SKM-1 (cell line): ENCODE results near the gene ICE1.
"Not testable (repeated sequence)": the region's sequence is repeated elsewhere in the genome, so short reads cannot be mapped to it uniquely, and the experiment has no call there.

Experiments used
- DNase-seq: peaks from one replicate; lab custom pipeline; 2025; ENCODE audit not compliant: unreplicated experiment; lab: John Stamatoyannopoulos, UW

Gene ICE1

GRCh38 chr5:5432020-5432707 lies 9.7 kb downstream of the ICE1 start:
- DNase-seq, result no peak

GRCh38 chr5:5436203-5436760 lies 13.8 kb downstream of the ICE1 start:
- no peak for DNase-seq

- no peak for DNase-seq
Observed at GRCh38 chr5:5437227-5438172, 15.0 kb downstream of the ICE1 start.

GRCh38 chr5:5451863-5452262 lies 29.4 kb downstream of the ICE1 start:
- DNase-seq, result no peak

GRCh38 chr5:5453131-5453530 lies 30.7 kb downstream of the ICE1 start:
- DNase-seq, result no peak

GRCh38 chr5:5454391-5454790 lies 31.9 kb downstream of the ICE1 start:
- no peak for DNase-seq

GRCh38 chr5:5456858-5457257 lies 34.4 kb downstream of the ICE1 start:
- DNase-seq, result no peak

GRCh38 chr5:5460311-5460710 lies 37.8 kb downstream of the ICE1 start:
- no peak for DNase-seq

- no peak for DNase-seq
Observed at GRCh38 chr5:5461012-5461411, 38.5 kb downstream of the ICE1 start.

- DNase-seq, result no peak
Observed at GRCh38 chr5:5464036-5464715, 41.7 kb downstream of the ICE1 start.

- no peak for DNase-seq
Observed at GRCh38 chr5:5466227-5466626, 43.8 kb downstream of the ICE1 start.

- DNase-seq, result no peak
Observed at GRCh38 chr5:5467737-5468136, 45.3 kb downstream of the ICE1 start.

- no peak for DNase-seq
Observed at GRCh38 chr5:5470933-5471332, 48.5 kb downstream of the ICE1 start.

- DNase-seq, result no peak
Observed at GRCh38 chr5:5473226-5473625, 50.7 kb downstream of the ICE1 start.

GRCh38 chr5:5474961-5475360 lies 52.5 kb downstream of the ICE1 start:
- DNase-seq, result no peak

- no peak for DNase-seq
Observed at GRCh38 chr5:5475975-5476374, 53.5 kb downstream of the ICE1 start.

GRCh38 chr5:5479578-5479977 lies 57.1 kb downstream of the ICE1 start:
- not testable (repeated sequence) for DNase-seq

- no peak for DNase-seq
Observed at GRCh38 chr5:5480481-5481111, 58.1 kb downstream of the ICE1 start.

GRCh38 chr5:5481206-5481605 lies 58.7 kb downstream of the ICE1 start:
- no peak for DNase-seq

- no peak for DNase-seq
Observed at GRCh38 chr5:5481633-5482032, 59.2 kb downstream of the ICE1 start.

- no peak for DNase-seq
Observed at GRCh38 chr5:5483350-5483749, 60.9 kb downstream of the ICE1 start.
